NOMO-1 treated with DMSO at 0.1 percent for 48 hours (cell line): ENCODE results near the gene OR12D1.
"Not testable (repeated sequence)": the region's sequence is repeated elsewhere in the genome, so short reads cannot be mapped to it uniquely, and the experiment has no call there.

Source experiments
- DNase-seq: peaks from one replicate; lab custom pipeline; 2025; ENCODE audit not compliant: unreplicated experiment; lab: John Stamatoyannopoulos, UW

The OR12D1 gene

DNA sequence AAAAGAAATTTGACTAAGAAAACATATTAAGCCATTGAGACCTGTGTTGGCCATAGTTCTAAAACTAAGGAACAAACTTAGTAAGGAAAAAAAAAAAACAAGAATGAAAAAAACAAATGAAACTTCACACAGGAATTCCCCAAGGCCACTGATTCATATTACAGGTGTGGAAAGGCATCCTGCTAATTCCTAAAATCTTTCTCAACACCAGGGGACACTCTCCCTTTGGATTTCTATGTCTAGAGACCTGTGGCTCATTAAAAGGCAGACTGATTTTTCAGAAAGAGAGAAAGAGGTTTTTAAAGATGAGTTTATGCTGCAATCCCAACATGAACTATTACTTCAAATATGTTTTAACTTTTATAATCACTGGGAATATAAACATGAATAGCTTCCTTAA, at the start of gene OR12D1:
TSS of gene OR12D1 (plus strand) at position 341 of the 400 bp plus-strand sequence.
- no peak for DNase-seq

DNA sequence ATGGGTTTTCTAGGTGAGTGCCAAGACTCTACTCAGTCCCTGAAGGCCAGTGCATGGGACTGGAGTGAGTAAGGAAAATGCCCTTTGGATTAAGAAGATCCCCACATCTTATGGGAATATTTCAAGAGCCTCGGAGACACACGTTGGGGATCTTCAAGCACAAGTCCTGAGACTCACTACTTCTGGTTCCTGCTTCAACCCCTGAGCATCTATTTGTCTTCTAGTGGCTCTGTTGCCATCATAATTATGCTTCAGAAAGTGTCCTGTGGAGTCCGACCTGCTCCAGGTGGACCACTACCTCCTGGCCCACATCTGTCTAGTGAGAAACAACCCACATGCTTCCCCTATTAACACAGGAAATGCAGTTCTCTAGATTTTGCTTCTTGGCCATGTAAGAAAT, 46.0 kb upstream of the OR12D1 start, which contains the start of gene OR5V1:
TSS of gene OR5V1 (minus strand) at position 101 of the 400 bp plus-strand sequence. CDS start 12,670 bp downstream, outside the sequence.
- no peak for DNase-seq

DNA sequence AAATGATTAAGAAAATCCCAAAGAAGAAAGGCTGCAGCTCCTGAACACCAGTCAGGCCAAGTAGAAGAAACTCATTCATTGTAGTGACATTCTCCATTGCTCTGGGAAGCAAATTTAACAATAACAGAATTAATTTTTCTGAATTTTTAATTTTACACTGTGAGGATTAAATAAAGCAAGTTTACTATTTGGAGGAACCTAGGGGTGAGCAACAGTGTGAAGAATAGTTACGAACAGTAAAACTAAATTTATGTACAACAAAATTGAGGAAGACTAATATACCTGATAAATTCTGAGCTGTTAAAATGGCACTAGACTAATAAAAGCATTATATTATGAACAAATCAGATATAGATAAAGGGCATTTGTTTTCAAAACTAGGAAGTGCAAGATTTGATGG, 39.5 kb upstream of the OR12D1 start, which contains the start of gene OR12D3:
TSS of gene OR12D3 (minus strand) at position 101 of the 400 bp plus-strand sequence. CDS start at position 97, 4 bp downstream.
- DNase-seq: no peak

DNA sequence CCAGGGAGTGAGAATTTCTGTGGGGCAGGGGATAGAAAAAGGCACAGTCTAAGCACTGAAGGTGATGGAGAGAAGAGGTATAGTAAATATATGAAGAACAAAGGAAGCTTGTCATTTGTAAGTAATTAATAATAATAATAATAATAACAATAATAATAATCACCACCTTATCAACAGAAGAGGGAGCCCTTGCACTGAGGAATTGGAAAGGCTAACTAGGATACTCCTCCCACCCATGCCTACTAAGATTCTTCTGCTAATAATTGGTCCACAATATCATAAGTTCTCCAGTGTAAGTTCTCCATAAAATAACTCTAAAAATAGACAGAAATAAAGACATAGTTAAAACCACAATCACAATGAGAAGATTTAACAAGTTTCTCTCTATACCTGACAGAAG, 38.7 kb upstream of the OR12D1 start:
- DNase-seq: no peak

DNA sequence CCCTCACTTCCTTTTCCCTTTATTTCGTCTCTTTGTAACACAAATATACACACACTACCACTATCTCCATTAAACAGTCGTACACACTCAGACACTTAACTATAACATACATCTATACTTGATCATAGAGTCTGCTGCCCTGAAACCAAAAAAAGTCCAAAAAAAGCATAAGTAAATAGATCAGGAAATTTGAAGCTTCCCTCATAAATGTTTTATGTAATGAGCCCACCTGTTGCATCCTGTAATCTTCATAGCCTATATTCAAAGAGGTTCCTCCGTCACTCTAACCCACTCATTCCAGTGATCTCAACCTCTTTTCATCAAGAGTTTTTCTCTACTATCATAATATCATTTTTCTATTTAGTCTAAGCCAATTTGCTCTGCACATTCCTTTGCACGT, 26.2 kb upstream of the OR12D1 start:
- no peak for DNase-seq

DNA sequence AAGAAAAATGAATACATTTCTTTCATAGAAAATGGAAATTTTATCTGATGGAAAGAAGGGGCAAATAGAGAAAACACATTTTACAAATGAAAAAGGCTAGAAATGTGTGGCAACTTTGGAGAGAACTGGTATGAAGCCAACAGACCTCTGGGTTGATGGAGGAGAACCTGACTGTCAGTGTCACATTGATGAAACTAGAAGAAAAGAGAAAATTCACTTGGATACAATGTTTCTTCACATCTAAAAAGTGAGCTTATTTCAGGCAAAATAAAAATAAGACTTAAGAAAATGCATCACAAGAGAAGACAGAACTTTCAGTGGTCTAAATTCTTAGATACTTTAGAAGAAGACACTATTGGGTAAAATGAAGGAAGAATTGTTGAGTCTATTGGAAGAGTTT, 19.4 kb upstream of the OR12D1 start, which contains the start of gene OR12D2:
TSS of gene OR12D2 (plus strand) at position 301 of the 400 bp plus-strand sequence. CDS start 1,069 bp downstream, outside the sequence.
- no peak for DNase-seq

DNA sequence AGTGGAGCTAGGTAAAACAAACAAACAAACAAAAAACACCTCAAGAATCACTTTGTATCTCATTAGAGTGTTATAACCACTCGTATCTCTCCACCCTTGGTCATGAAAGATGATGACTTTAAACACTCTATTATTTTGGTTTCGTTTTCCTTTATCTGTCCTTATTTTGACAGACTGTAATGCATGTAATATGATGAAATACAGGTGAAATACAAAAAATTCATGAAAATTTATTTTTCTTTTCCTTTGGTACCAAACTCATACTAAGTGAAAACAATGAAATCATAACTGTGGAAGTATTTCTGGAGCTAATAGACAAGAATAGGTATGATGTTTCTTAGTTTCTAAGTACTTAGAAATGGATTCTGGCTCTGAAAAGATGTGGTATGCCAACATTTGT, 15.2 kb upstream of the OR12D1 start:
- DNase-seq: no peak

DNA sequence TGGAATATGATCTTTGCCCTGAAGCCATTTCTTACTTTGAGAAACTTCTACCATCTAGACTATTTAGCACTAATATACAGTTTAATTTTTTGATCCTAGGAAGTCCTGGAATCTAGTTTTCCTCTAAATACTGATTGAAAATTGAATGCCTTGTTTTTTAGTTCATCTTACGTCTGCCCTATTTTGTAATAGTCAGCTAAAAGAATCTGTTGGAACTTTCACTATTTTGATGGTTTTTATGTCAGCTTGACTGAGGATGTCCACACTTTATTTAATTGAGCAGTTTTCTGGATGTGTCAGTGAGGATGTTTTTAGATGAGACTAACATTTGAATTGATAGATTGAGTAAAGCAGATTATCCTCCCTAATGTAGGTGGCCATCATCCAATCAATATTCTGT, 10.9 kb upstream of the OR12D1 start:
- DNase-seq: no peak

DNA sequence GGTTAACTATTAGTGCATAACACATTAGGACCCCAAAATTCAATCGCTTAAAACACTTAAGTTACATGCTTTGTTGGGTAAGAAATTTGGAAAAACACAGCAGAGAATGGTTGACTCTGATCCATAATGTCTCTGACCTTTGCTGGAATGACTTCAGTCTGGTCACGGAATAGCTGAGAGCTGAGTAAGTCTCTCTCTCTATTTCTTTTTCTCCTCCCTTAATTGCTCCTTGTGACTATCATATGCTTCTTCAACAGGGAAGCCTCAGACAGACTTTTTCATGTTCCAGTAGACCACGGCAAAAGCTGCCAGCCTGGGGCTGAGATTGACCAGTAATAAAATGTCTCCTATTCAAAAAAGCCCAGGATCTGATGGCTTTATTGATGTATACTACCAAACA, 4.8 kb downstream of the OR12D1 start:
- DNase-seq: no peak

DNA sequence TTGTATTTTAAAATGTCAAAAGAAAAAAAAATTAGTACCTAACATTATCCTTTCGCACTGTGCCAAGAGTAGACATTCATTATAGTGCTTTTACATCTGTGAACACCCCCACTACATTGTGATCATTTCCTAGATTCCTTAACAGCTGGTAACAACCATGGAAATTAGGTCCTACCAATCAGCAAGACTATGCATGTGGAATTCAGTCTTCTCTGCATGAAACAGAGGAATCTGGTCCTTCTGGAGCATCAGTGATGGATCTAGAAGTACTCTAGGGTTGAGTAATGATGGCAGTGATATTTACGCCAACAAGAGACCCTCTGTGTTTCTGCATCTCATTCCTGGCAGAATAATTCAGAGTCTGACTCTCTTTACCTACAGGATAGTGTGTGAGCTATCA, 9.4 kb downstream of the OR12D1 start:
- DNase-seq: no peak

DNA sequence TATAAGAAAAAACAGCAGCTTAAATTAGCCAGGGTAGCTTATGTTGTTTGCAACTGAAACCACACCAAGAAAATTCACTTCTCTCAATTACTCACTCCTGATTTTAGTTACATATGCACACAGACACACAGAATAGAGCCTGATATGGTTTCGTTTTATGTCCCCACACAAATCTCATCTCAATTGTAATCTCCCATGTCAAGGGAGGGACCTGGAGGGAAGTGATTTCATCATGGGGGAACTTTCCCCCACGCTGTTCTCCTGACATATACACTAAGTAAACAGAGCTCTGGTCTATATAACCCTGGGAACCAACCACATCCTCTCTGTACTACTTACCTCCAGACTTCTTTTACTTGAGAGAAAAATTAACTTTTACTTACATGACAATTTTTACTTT, 9.8 kb downstream of the OR12D1 start:
- DNase-seq: no peak

DNA sequence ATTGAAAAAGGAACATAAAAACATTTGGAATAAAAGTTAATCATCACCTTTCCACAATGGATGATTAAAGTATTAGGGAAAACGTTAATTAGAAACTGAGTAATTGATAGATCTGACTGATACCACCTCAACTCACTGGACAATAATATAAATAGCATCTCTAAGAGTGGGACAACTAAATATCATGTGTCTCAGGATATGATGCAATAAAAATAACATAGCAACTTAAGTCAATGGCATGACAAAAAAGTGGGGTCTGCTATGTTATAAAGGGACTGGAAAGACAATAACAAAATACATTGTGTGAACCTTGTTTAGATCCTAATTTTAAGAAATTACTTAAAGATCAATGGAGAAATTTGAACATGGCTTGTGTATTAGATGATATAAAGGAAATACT, 10.3 kb downstream of the OR12D1 start:
- no peak for DNase-seq

DNA sequence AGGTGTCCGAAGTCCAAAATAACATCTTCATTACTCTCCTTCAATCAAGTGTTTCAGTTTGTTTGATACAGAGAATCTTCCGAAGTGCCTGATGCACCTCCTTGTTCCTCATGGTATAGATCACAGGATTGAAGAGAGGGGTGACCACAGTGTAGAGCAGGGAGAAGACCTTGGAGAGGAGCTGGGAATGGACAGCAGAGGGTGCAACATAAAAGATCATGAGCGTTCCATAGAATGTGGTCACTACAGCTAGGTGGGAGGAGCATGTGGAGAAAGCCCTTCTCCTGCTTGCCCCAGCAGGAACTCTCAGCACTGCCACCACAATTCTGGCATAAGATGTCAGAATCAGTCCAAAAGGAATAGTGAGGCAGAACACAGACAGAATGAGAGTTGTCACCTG, 11.9 kb downstream of the OR12D1 start:
- DNase-seq: no peak

DNA sequence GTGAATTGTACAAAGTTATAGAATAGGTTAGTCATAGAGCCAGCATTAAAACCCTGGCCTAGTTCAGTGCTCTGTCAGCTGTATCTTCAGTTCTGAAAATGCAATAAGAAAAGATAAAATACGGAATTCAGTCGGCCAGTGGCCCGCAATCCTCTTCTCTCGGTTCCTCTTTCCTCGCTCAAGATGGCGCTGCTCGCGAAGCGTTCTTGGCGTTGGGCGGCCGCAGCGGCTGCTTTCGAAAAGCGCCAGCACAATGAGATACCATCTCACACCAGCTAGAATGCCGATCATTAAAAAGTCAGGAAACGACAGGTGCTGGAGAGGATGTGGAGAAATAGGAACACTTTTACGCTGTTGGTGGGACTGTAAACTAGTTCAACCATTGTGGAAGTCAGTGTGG, 22.0 kb downstream of the OR12D1 start:
- peak; percentile 3 for DNase-seq

DNA sequence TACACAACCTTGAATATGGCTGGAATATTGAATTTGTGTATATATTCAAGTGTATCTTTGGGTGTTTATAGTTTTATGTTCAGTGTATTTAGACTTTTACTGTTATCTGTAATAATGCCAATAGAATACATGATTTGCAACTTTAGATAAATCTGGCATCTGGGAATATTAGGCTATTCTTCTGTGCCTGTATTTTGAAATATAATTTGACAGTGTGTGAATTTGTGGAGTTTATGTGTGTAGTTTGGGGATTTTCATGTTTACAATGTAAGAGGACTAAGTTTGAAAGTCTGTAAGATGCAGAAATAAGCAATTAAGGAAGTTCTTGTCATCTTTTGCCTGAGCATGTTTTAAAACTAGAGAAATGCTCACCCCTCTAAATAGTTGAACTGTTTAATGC, 24.3 kb downstream of the OR12D1 start, which contains the start of gene OR10C1:
TSS of gene OR10C1 (plus strand) at position 301 of the 400 bp plus-strand sequence. CDS start 710 bp downstream, outside the sequence.
- DNase-seq: no peak

DNA sequence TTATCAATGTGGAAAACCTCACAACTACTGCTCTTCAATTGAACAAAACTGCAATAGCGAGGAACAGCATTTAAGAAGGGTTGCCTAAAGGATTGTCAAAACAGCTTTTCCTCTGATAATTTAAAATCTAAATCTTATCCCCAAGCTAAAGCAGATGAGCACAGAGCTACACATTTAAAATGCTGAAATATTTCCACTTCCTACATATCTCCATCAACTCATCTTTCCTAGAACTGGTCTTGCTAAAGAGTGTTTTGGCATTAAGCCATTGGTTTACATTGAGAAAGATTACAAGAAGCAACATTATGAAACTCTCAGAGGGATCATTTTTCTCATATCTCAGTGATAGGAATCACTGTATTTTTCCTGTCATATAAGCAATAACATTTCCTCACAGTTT, 28.0 kb downstream of the OR12D1 start:
- no peak for DNase-seq

DNA sequence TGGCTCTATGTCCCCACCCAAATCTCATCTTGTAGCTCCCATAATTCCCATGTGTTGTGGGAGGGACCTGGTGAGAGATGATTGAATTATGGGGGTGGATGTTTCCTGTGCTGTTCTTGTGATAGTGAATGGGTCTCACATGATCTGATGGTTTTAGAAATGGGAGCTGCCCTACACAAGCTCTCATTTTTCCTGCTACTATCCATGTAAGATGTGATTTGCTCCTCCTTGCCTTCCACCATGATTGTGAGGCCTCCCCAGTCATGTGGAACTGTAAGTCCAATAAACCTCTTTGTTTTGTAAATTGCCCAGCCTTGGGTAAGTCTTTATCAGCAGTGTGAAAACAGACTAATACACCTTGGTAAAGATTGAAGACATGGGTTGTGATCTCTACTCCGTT, 29.3 kb downstream of the OR12D1 start:
- DNase-seq: not testable (repeated sequence)

DNA sequence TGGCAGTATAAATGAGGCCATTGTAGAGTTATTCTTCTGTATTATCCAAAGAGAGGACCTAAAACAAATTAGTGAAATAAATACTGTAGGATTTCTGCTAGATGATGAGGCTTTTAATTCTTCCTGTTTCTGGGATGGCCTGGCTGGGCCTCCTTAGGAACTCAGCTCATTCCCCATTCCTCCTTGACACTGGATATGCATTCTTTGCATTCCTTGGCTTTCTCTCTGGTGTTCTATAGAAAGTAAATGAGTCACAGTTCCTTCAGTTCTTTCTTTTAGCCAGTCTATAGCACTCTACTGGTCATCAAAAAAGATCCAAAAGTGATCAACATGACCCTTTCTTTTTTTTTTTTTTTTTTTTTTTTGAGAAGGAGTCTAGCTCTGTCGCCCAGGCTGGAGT, 32.9 kb downstream of the OR12D1 start:
- no peak for DNase-seq

DNA sequence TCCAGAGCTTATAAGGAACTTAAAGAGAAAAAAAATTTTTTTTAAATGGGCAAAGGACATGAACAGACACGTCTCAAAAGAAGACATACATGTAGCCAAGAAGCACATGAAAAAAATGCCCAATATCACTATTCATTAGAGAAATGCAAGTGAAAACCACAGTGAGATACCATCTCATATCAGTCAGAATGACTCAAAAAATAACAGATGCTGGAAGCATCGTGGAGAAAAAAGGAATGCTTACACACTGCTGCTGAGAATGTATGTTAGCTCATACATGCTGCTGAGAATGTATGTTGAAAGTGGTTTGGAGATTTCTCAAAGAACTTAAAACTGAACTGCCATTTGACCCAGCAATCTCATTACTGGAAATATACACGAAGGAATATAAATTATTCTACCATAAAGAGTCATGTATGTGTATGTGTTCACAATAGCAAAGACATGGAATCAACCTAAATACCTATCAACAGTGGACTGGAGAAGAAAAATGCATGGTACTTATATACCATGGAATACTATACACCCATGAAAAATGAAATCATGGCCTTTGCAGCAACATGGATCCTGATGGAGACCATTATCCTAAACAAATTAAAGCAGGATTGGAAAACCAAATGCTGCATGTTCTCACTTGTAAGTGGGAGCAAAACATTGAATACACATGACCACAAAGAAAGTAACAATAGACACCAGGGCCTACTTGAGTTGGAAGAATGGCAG, 36.9 kb downstream of the OR12D1 start:
- DNase-seq: no peak

DNA sequence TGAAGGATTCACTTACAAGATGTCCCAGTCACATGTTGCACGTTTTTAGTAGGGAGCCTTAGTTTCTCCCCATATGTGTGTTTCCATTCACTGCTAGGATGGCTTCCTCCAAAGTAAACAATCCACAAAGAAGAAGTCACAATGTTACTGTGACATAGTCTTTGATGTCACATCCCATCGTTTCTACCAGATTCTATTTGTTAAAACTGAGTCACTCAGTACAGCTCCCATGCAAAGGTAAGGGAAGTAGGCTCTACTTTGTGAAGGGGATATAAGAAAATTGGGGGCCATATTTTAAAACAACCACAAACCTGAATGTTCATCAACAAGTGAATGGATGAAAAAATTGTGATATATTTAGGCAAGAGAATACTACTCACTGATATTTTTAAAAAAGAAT, 42.2 kb downstream of the OR12D1 start, which contains the start of the genes OR11A1 and OR2H1:
TSS of gene OR11A1 (minus strand) at position 101 of the 400 bp plus-strand sequence. CDS start 29,430 bp downstream, outside the sequence.
TSS of gene OR2H1 (plus strand) at position 185 of the 400 bp plus-strand sequence. CDS start 4,615 bp downstream, outside the sequence.
- no peak for DNase-seq

DNA sequence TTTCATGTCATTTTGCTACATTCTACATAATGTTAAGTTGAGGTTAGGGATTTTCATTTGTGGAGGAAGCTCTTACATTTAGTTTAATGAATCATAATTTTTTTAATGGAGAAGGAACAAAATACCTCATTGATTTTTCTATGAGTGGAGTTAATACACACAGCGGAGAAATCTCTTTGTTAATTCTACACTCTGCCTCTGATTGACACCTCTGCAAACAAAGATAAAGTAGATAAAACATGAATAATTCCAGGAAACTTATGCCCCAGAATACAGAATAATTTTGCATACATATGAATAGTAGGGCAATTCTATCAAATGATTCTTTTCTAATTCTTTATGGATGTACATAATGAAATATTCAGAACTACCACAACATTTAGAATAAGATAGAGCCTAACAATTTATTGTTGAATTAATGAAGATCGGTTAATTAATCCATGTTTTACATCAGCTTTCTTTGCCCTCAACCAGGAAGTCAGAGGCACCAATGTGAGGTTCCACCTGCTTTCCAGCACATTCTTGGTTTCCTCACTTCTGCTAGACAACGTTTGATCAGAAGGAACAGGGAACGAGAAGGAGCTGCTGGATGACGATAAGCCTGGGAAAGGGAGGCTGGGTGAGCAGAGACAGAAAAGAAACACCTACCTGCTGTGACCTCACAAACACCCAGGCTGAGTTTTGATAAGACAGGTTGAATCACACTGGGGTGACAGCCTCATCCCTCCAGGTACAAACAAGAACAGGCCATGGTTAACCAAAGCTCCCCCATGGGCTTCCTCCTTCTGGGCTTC, 46.5 kb downstream of the OR12D1 start:
- DNase-seq: no peak

DNA sequence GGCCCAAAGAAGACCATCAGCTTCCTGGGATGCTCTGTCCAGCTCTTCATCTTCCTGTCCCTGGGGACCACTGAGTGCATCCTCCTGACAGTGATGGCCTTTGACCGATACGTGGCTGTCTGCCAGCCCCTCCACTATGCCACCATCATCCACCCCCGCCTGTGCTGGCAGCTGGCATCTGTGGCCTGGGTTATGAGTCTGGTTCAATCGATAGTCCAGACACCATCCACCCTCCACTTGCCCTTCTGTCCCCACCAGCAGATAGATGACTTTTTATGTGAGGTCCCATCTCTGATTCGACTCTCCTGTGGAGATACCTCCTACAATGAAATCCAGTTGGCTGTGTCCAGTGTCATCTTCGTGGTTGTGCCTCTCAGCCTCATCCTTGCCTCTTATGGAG, 47.3 kb downstream of the OR12D1 start:
- no peak for DNase-seq
